MCF 10A (cell line): ENCODE measurements around the gene QRICH2. TPM values are rescaled to one million over a fixed set of nuclear protein-coding genes. Genes with fewer than 3 reads are reported as not detected.

ENCODE experiments used
- BruUV-seq: library from RNA; stranded (reverse); fragments of 400-500 nt; replicated peaks from 2 replicates; lab custom pipeline; 2021; lab: Mats Ljungman, UMichigan
- CTCF ChIA-PET: fragments of 300-600 bp; sonication (Branson Sonifier 250); formaldehyde crosslinking; extraction: SDS; loops from one replicate; lab custom pipeline; 2021; ENCODE audit warnings: antibody characterized with exemption, inconsistent platforms; lab: Yijun Ruan, JAX
- POLR2A ChIA-PET: fragments of 300-600, 350-650 bp; sonication (Branson Sonifier 250); formaldehyde crosslinking; extraction: SDS; loops from one replicate; lab custom pipeline; 2020; ENCODE audit warnings: antibody characterized with exemption, inconsistent platforms; lab: Yijun Ruan, JAX
- DNase-seq: peaks from one replicate; pipeline ENCODE4 v3.0.0-alpha.2; 2018; ENCODE audit not compliant: unreplicated experiment
- H3K27ac Mint-ChIP-seq: one replicate; pipeline ENCODE4 v1.8.0; 2022; ENCODE audit warnings: mild to moderate bottlenecking, low read depth, mixed read lengths; ENCODE audit not compliant: unreplicated experiment
- H3K27me3 Mint-ChIP-seq: one replicate; pipeline ENCODE4 v1.8.0; 2022; ENCODE audit warnings: mixed read lengths; ENCODE audit not compliant: insufficient read depth, unreplicated experiment
- H3K36me3 Mint-ChIP-seq: one replicate; pipeline ENCODE4 v1.8.0; 2022; ENCODE audit warnings: mild to moderate bottlenecking, moderate library complexity, mixed read lengths; ENCODE audit not compliant: insufficient read depth, unreplicated experiment
- H3K4me1 Mint-ChIP-seq: one replicate; pipeline ENCODE4 v1.8.0; 2022; ENCODE audit warnings: mixed read lengths; ENCODE audit not compliant: insufficient read depth, unreplicated experiment
- H3K4me3 Mint-ChIP-seq: one replicate; pipeline ENCODE4 v1.8.0; 2022; ENCODE audit warnings: mild to moderate bottlenecking, moderate library complexity, mixed read lengths; ENCODE audit not compliant: unreplicated experiment
- H3K9me3 Mint-ChIP-seq: one replicate; pipeline ENCODE4 v1.8.0; 2022; ENCODE audit warnings: mixed read lengths; ENCODE audit not compliant: unreplicated experiment
- intact Hi-C: fragments of 100-400 bp; cut with micrococcal nuclease; formaldehyde crosslinking; loops from 2 replicates; pipeline ENCODE4 v1.14.1; 2022
- total RNA-seq: library from RNA; stranded (reverse); gene quantifications from 2 replicates; pipeline ENCODE4 v1.2.3, GENCODE V29; 2022
- TF ChIP-seq, protein P1 (sequence below): fragments of 200-600 bp; IDR thresholded peaks from one replicate; pipeline ENCODE4 v1.8.0; 2022; ENCODE audit warnings: antibody characterized with exemption, mild to moderate bottlenecking; ENCODE audit not compliant: unreplicated experiment

The QRICH2 gene
- total RNA-seq, 1 experiment from 2014 or later, result 0.56 TPM

GRCh38 chr17:76292567-76292966, 15.5 kb downstream of the QRICH2 start:
- no peak for DNase-seq
- no peak overlapping the region for H3K4me3 Mint-ChIP-seq
- no TSS peak for BruUV-seq
- intact Hi-C loops, result no loop called here
- POLR2A ChIA-PET, result no interaction called here
- no peaks in the 10 kb centered on the region for H3K27me3 Mint-ChIP-seq
- no peak overlapping the region for H3K27ac Mint-ChIP-seq
- no peaks in the 10 kb centered on the region for H3K4me1 Mint-ChIP-seq
- H3K9me3 Mint-ChIP-seq, result no peaks in the 10 kb centered on the region
- CTCF ChIA-PET, result no interaction called here
- peaks cover 6% of the 10 kb centered on the region for H3K36me3 Mint-ChIP-seq
- TF ChIP-seq, protein P1, sequence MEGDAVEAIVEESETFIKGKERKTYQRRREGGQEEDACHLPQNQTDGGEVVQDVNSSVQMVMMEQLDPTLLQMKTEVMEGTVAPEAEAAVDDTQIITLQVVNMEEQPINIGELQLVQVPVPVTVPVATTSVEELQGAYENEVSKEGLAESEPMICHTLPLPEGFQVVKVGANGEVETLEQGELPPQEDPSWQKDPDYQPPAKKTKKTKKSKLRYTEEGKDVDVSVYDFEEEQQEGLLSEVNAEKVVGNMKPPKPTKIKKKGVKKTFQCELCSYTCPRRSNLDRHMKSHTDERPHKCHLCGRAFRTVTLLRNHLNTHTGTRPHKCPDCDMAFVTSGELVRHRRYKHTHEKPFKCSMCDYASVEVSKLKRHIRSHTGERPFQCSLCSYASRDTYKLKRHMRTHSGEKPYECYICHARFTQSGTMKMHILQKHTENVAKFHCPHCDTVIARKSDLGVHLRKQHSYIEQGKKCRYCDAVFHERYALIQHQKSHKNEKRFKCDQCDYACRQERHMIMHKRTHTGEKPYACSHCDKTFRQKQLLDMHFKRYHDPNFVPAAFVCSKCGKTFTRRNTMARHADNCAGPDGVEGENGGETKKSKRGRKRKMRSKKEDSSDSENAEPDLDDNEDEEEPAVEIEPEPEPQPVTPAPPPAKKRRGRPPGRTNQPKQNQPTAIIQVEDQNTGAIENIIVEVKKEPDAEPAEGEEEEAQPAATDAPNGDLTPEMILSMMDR, result no peak

DNA sequence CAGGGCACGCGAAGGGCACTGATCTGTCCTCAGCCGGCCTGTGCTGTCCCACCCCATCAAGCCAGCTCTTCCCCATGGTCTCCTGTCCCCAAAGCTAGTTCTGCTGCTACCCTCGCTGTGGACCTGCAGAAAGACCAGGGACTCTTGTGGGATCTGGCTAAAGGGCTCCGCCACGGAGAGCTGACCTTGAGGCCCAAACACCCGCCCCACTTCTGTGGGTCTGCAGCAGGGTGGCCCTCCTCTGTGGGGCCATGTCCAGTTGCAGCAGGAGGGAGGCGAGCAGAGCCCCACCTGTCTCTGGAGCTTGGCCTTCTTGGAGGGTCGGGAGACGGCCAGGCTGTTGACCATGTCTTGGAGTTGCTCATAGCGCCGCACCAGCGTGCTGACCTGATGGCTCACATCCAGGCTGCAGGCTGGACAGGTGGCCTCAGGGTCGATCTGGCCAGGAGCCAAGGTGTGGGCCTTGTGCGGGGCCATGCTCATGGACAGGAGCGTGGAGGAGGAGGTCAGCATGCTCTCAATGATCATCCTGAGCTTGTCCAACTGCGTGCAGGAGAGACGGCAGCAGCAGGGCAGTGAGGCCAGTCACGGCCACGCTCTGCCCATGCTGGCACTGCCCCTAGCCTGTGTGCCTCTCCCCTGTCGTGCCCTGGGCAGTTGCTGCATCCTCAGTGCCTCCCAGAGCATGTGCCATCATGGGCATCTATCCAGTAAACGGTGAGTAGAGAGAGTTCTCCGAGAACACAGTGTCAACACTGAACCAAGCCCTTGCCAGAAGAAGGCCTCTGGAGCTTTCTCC, 26.3 kb downstream of the QRICH2 start:
- Mint-ChIP-seq H3K4me3 (no peak overlapping the region), H3K36me3 (peaks cover 4% of the 10 kb centered on the region), H3K9me3 (no peaks in the 10 kb centered on the region), H3K27me3 (no peaks in the 10 kb centered on the region), H3K27ac (no peak overlapping the region), H3K4me1 (peaks cover 12% of the 10 kb centered on the region)
- POLR2A ChIA-PET, result interaction anchor here (0.6 to 1.6 kb wide), 2 partner anchors 8 to 13 kb away, joined by 3 to 4 read pairs; no protein-coding TSS in a partner anchor
- intact Hi-C loops, result no loop called here
- DNase-seq, result no peak
- TF ChIP-seq, protein P1, result no peak
- CTCF ChIA-PET, result interaction anchor here (0.6 to 6.7 kb wide), 7 partner anchors 21 to 885 kb away, joined by 3 to 82 read pairs (median 3); no protein-coding TSS in a partner anchor
- BruUV-seq, result no TSS peak

DNA sequence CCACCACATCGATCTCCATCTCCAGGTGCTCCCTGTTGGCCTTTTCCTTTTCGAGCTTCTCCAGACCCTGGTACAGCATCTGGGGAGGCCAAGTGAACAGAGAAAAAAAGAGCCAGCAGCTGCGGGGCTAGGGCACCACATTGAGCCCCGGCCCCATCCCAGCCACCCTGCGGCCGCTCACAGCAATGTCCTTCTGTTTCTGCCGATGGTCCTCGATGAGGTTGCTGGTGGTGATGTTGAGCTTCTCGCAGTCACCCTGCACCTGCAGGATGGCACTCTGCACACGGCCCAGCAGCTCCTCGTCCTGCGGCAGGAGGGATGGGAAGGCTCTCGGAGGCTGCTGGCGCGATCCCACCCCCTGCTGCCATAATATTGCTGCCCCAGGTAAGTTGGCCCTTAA, 27.4 kb downstream of the QRICH2 start:
- no peaks in the 10 kb centered on the region for H3K9me3 Mint-ChIP-seq
- peaks cover 4% of the 10 kb centered on the region for H3K36me3 Mint-ChIP-seq
- no peaks in the 10 kb centered on the region for H3K27me3 Mint-ChIP-seq
- DNase-seq, result no peak
- H3K27ac Mint-ChIP-seq, result no peak overlapping the region
- peaks cover 6% of the 10 kb centered on the region for H3K4me1 Mint-ChIP-seq
- no TSS peak for BruUV-seq
- ChIA-PET CTCF (interaction anchor here (0.9 to 6.7 kb wide), 14 partner anchors 9 to 476 kb away, joined by 3 to 82 read pairs (median 12); no protein-coding TSS in a partner anchor), POLR2A (interaction anchor here (1.6 kb wide), 2 partner anchors 9 to 16 kb away, joined by 4 to 11 read pairs; partner anchors contain the start of gene UBALD2)
- intact Hi-C loops, result no loop called here
- no peak overlapping the region for H3K4me3 Mint-ChIP-seq
- TF ChIP-seq, protein P1, result no peak

DNA sequence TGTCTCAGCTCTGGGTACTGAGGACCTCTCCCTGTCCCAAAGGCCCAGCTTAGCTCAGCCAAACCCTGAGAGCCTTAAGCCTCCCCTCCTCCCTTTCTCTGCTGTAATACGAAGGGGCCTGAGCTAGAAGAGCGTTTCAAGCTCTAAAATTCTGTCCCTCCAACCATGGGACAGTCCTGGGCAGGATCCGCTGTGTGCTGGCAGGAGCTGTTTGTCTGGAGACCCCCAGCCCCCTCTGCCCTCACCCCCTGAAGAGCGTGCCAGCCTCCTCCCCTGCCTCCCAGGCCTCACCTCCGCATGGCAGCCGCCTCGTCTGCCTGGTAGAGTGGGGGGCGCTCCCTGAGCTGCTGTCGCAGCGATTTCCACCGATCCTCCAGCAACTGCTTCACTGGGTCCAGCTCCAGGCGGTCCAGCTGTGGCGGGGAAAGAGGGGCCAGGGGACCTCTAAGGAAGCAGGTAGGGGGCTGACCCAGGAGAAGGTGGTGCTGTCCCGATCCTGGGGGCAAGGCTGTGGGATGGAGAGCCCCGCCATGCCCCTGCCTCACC, 28.3 kb downstream of the QRICH2 start:
- H3K4me1 Mint-ChIP-seq, result peaks cover 6% of the 10 kb centered on the region
- H3K27me3 Mint-ChIP-seq, result no peaks in the 10 kb centered on the region
- H3K4me3 Mint-ChIP-seq, result no peak overlapping the region
- TF ChIP-seq, protein P1, result no peak
- no TSS peak for BruUV-seq
- no peak overlapping the region for H3K27ac Mint-ChIP-seq
- DNase-seq, result no peak
- H3K9me3 Mint-ChIP-seq, result no peaks in the 10 kb centered on the region
- ChIA-PET CTCF (interaction anchor here (0.5 to 6.7 kb wide), 56 partner anchors 10 to 1920 kb away, joined by 3 to 82 read pairs (median 4); partner anchors contain the start of genes EXOC7 and FOXJ1), POLR2A (interaction anchor here (0.6 to 1.6 kb wide), 6 partner anchors 10 to 263 kb away, joined by 3 to 11 read pairs (median 4); partner anchors contain the start of gene UBALD2)
- H3K36me3 Mint-ChIP-seq, result peaks cover 7% of the 10 kb centered on the region
- intact Hi-C loops, result loop anchor here (1.0 to 5.0 kb wide), 3 partner anchors 98 to 266 kb away; no protein-coding TSS in a partner anchor
